AG04450 (cell line): ENCODE results near the gene NEK8. TPM values are rescaled to one million over a fixed set of nuclear protein-coding genes. Genes with fewer than 3 reads are reported as not detected.

Source experiments
- CTCF ChIA-PET: fragments of 300-600, 350-600 bp; formaldehyde crosslinking; extraction: SDS; loops from one replicate; lab custom pipeline; 2022; ENCODE audit warnings: antibody characterized with exemption, inconsistent platforms; lab: Charles Lee
- POLR2A ChIA-PET: fragments of 350-600 bp; formaldehyde crosslinking; extraction: SDS; loops from one replicate; lab custom pipeline; 2021; ENCODE audit warnings: antibody characterized with exemption, inconsistent platforms; lab: Yijun Ruan, JAX
- DNase-seq: peaks from one replicate; pipeline ENCODE4 v3.0.0-alpha.2; 2011; ENCODE audit warnings: low read depth, low spot score
- H3K27ac ChIP-seq: one replicate; pipeline ENCODE4 v1.5.1; 2012; ENCODE audit warnings: low read depth, low read length, control low read depth
- H3K27me3 ChIP-seq: one replicate; pipeline ENCODE4 v1.6.0; 2012; ENCODE audit warnings: low read length; ENCODE audit not compliant: control insufficient read depth, insufficient read depth
- H3K4me3 ChIP-seq: 2 replicates; pipeline ENCODE4 v1.5.1; 2011; ENCODE audit warnings: mild to moderate bottlenecking, low read depth, low read length, control low read depth
- H3K9me3 ChIP-seq: 2 replicates; pipeline ENCODE4 v1.5.1; 2012; ENCODE audit warnings: low read length; ENCODE audit not compliant: control insufficient read depth, insufficient read depth
- polyA plus RNA-seq: library from polyadenylated mRNA; depleted of rRNA; stranded (reverse); fragments of >200 nt; gene quantifications from 2 replicates; pipeline ENCODE4 v1.2.3, GENCODE V29; 2011; rRNA removed
- small RNA-seq: library from RNA; depleted of rRNA; stranded (forward); fragments of <200 nt; gene quantifications from one replicate; pipeline ENCODE3, GENCODE V24; 2012; ENCODE audit warnings: low read depth; ENCODE audit not compliant: insufficient read length
- TF ChIP-seq, protein P1 (sequence below): IDR thresholded peaks from 2 replicates; pipeline ENCODE4 v1.5.1; 2011; ENCODE audit warnings: low read depth, low read length, control low read depth, inconsistent platforms

Gene NEK8
- polyA plus RNA-seq, 1 experiment = 2.5 TPM

DNA sequence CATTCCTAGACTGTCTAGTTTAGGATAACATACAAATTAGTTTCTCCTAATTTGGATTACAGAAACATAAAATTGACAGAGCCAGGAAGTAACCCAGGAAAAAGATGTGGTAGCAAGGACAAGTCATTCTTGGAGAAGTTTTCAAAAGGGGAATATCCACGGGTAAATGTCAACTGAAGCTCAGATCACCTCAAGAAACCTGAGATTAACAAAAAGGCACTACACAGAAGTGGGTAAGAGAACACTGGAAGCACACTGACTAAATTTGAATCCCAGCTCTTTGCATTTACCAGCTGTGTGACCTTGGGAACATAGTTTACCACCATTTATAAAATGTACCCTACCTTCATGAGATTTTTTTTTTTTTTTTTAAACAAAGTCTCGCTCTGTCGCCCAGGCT lies 54.6 kb downstream of the NEK8 start:
- no peak overlapping the region for H3K4me3 ChIP-seq
- POLR2A ChIA-PET = no interaction called here
- H3K9me3 ChIP-seq = no peaks in the 10 kb centered on the region
- CTCF ChIA-PET = interaction anchor here (8.4 kb wide), 1 partner anchor 19 kb away, joined by 62 read pairs; no protein-coding TSS in a partner anchor
- H3K27ac ChIP-seq = no peak overlapping the region
- no peaks in the 10 kb centered on the region for H3K27me3 ChIP-seq
- TF ChIP-seq, protein P1, sequence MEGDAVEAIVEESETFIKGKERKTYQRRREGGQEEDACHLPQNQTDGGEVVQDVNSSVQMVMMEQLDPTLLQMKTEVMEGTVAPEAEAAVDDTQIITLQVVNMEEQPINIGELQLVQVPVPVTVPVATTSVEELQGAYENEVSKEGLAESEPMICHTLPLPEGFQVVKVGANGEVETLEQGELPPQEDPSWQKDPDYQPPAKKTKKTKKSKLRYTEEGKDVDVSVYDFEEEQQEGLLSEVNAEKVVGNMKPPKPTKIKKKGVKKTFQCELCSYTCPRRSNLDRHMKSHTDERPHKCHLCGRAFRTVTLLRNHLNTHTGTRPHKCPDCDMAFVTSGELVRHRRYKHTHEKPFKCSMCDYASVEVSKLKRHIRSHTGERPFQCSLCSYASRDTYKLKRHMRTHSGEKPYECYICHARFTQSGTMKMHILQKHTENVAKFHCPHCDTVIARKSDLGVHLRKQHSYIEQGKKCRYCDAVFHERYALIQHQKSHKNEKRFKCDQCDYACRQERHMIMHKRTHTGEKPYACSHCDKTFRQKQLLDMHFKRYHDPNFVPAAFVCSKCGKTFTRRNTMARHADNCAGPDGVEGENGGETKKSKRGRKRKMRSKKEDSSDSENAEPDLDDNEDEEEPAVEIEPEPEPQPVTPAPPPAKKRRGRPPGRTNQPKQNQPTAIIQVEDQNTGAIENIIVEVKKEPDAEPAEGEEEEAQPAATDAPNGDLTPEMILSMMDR = no peak
- no peak for DNase-seq

DNA sequence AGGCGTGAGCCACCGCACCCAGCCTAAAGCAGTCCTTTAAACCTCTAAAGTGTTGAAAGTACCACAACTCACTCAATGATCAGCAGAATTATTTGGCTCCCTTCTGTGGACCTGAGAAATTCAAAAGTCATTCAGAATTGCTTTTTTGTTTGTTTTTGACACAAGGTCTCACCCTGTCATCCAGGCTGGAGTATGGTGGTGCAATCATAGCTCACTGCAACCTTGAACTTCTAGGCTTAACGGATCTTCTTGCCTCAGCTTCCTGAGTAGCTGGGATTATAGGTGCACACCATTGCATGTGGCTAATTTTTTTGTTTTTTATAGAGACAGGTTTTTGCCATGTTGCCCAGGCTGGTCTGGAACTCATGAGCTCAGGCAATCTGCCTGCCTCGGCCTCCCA lies 59.5 kb downstream of the NEK8 start:
- Histone ChIP-seq H3K9me3 (no peaks in the 10 kb centered on the region), H3K27ac (no peak overlapping the region), H3K4me3 (no peak overlapping the region), H3K27me3 (no peaks in the 10 kb centered on the region)
- POLR2A ChIA-PET = no interaction called here
- TF ChIP-seq, protein P1 = no peak
- no peak for DNase-seq
- CTCF ChIA-PET = interaction anchor here (8.4 kb wide), 1 partner anchor 24 kb away, joined by 62 read pairs; no protein-coding TSS in a partner anchor

Small RNA genes lying within 50 kb of the gene (small RNA-seq; reads per million reads assigned to genes)
- gene SNORD42A = not detected
- gene SNORD42B = 1.3 reads per million
- not detected for gene SNORD4A
- gene SNORD4B = not detected

Other genes starting within 250 kb of the NEK8 start
- not detected in 2 replicates for gene FOXN1, start 222.4 kb upstream of the NEK8 start, polyA plus RNA-seq
- 51.2 and 54.3 TPM in 2 replicates for gene UNC119, start 176.2 kb upstream of the NEK8 start, polyA plus RNA-seq
- 51.8 and 64.8 TPM in 2 replicates for gene PIGS, start 157.3 kb upstream of the NEK8 start, polyA plus RNA-seq
- gene ALDOC, start 151.9 kb upstream of the NEK8 start, polyA plus RNA-seq = 46.3 and 48.6 TPM in 2 replicates
- gene SPAG5, start 129.8 kb upstream of the NEK8 start, polyA plus RNA-seq = 17.0 and 17.4 TPM in 2 replicates
- 4.6 and 6.0 TPM in 2 replicates for gene RSKR, start 114.6 kb upstream of the NEK8 start, polyA plus RNA-seq
- gene BLTP2, start 83.6 kb upstream of the NEK8 start, polyA plus RNA-seq = 141 and 156 TPM in 2 replicates
- gene SDF2, start 66.9 kb upstream of the NEK8 start, polyA plus RNA-seq = 76.1 and 79.4 TPM in 2 replicates
- gene SUPT6H, start 66.6 kb upstream of the NEK8 start, polyA plus RNA-seq = 41.0 and 52.2 TPM in 2 replicates
- gene PROCA1, start 16.9 kb upstream of the NEK8 start, polyA plus RNA-seq = 0.51 and 0.52 TPM in 2 replicates
- 389 and 428 TPM in 2 replicates for gene RAB34, start 10.9 kb upstream of the NEK8 start, polyA plus RNA-seq
- 1,337 and 1,690 TPM in 2 replicates for gene RPL23A, start 8.8 kb upstream of the NEK8 start, polyA plus RNA-seq
- 11.8 and 13.1 TPM in 2 replicates for gene TLCD1, start 2.6 kb upstream of the NEK8 start, polyA plus RNA-seq
- 26.1 and 38.8 TPM in 2 replicates for gene TRAF4, start 15.2 kb downstream of the NEK8 start, polyA plus RNA-seq
- gene FAM222B, start 114.0 kb downstream of the NEK8 start, polyA plus RNA-seq = 8.3 and 11.0 TPM in 2 replicates
- gene ERAL1, start 126.2 kb downstream of the NEK8 start, polyA plus RNA-seq = 45.7 and 54.4 TPM in 2 replicates
- 80.5 and 83.9 TPM in 2 replicates for gene FLOT2, start 168.9 kb downstream of the NEK8 start, polyA plus RNA-seq
- 2.9 and 3.1 TPM in 2 replicates for gene DHRS13, start 174.3 kb downstream of the NEK8 start, polyA plus RNA-seq
- 13.6 and 17.8 TPM in 2 replicates for gene PHF12, start 222.7 kb downstream of the NEK8 start, polyA plus RNA-seq